ENCODE results near the gene TNNI3K.

Gene TNNI3K

GRCh38 chr1:74434321-74434720 is 199.1 kb downstream of the TNNI3K start:
- DNase-seq (ENCODE audit: low spot score), result no peak

- DNase-seq (ENCODE audit: low spot score), result no peak
Measured at GRCh38 chr1:74436078-74436477, 200.9 kb downstream of the TNNI3K start.

- no peak for DNase-seq (ENCODE audit: low spot score)
Measured at GRCh38 chr1:74437035-74437434, 201.8 kb downstream of the TNNI3K start.

GRCh38 chr1:74452035-74452434 is 216.8 kb downstream of the TNNI3K start:
- DNase-seq (ENCODE audit: low spot score), result no peak

- DNase-seq (ENCODE audit: low spot score), result no peak
Measured at GRCh38 chr1:74453277-74453676, 218.1 kb downstream of the TNNI3K start.

- no peak for DNase-seq (ENCODE audit: low spot score)
Measured at GRCh38 chr1:74455390-74455789, 220.2 kb downstream of the TNNI3K start.

- no peak for DNase-seq (ENCODE audit: low spot score)
Measured at GRCh38 chr1:74457253-74457652, 222.1 kb downstream of the TNNI3K start.

- no peak for DNase-seq (ENCODE audit: low spot score)
Measured at GRCh38 chr1:74463333-74463988, 228.3 kb downstream of the TNNI3K start.

- no peak for DNase-seq (ENCODE audit: low spot score)
Measured at GRCh38 chr1:74464037-74464436, 228.8 kb downstream of the TNNI3K start.

- DNase-seq (ENCODE audit: low spot score), result no peak
Measured at GRCh38 chr1:74465193-74465681, 230.1 kb downstream of the TNNI3K start.

GRCh38 chr1:74467786-74468377 is 232.7 kb downstream of the TNNI3K start:
- DNase-seq (ENCODE audit: low spot score), result no peak

- DNase-seq (ENCODE audit: low spot score), result no peak
Measured at GRCh38 chr1:74468982-74469603, 233.9 kb downstream of the TNNI3K start.

GRCh38 chr1:74470251-74470650 is 235.1 kb downstream of the TNNI3K start:
- no peak for DNase-seq (ENCODE audit: low spot score)

- no peak for DNase-seq (ENCODE audit: low spot score)
Measured at GRCh38 chr1:74470936-74471335, 235.7 kb downstream of the TNNI3K start.

- DNase-seq (ENCODE audit: low spot score), result no peak
Measured at GRCh38 chr1:74471470-74471869, 236.3 kb downstream of the TNNI3K start.

- DNase-seq (ENCODE audit: low spot score), result no peak
Measured at GRCh38 chr1:74474585-74474984, 239.4 kb downstream of the TNNI3K start.

- no peak for DNase-seq (ENCODE audit: low spot score)
Measured at GRCh38 chr1:74478979-74479378, 243.8 kb downstream of the TNNI3K start.

GRCh38 chr1:74480068-74480467 is 244.9 kb downstream of the TNNI3K start:
- no peak for DNase-seq (ENCODE audit: low spot score)

GRCh38 chr1:74481607-74482006 is 246.4 kb downstream of the TNNI3K start:
- DNase-seq (ENCODE audit: low spot score), result no peak

- no peak for DNase-seq (ENCODE audit: low spot score)
Measured at GRCh38 chr1:74485622-74486021, 250.4 kb downstream of the TNNI3K start.

- DNase-seq (ENCODE audit: low spot score), result no peak
Measured at GRCh38 chr1:74486036-74486435, 250.8 kb downstream of the TNNI3K start.

GRCh38 chr1:74496669-74497068 is 261.5 kb downstream of the TNNI3K start:
- no peak for DNase-seq (ENCODE audit: low spot score)

GRCh38 chr1:74498901-74499300 is 263.7 kb downstream of the TNNI3K start:
- DNase-seq (ENCODE audit: low spot score), result no peak

Data from left forelimb (tissue), 1 donor.